T-helper 2 cell treated with Interferon-gamma antibody and Interleukin-4, amounts not matched to agents 5 μg/mL and 100 μg/mL, for 36 hours (primary cell): ENCODE results near the gene SEMA3F.
A peak's percentile ranks its signal among the peaks of the same experiment; 100 is the strongest.

Experiments used
- DNase-seq: peaks from one replicate; pipeline ENCODE4 v3.0.0; 2021; ENCODE audit warnings: low spot score
- H3K27ac Mint-ChIP-seq: one replicate; pipeline ENCODE4 v1.8.0; 2021; ENCODE audit warnings: mild to moderate bottlenecking, mixed read lengths
- H3K27me3 Mint-ChIP-seq: one replicate; pipeline ENCODE4 v1.8.0; 2021; ENCODE audit warnings: low read depth, mixed read lengths
- H3K36me3 Mint-ChIP-seq: one replicate; pipeline ENCODE4 v1.8.0; 2021; ENCODE audit warnings: low read depth, mixed read lengths
- H3K4me1 Mint-ChIP-seq: one replicate; pipeline ENCODE4 v1.8.0; 2021; ENCODE audit warnings: low read depth, mixed read lengths
- H3K4me3 Mint-ChIP-seq: one replicate; pipeline ENCODE4 v1.8.0; 2022; ENCODE audit warnings: mild to moderate bottlenecking, moderate library complexity, mixed read lengths
- H3K9me3 Mint-ChIP-seq: one replicate; pipeline ENCODE4 v1.8.0; 2021; ENCODE audit warnings: mixed read lengths

Gene SEMA3F

DNA sequence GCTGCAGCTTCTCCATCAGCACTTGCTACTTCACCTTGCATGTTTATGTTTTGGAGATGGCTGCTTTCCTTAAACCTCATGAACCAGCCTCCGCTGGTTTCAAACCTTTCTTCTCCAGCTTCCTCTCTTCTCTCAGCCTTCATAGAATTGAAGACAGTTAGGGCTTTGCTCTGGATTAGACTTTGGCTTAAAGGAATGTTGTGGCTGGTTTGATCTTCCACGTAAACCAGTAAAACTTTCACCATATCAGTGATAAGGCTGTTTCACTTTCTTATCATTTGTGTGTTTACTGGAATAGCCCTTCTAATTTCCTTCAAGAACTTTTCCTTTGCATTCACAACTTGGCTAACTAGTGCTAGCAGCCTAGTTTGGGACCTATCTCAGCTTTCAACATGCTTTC is 24.6 kb downstream of the SEMA3F start:
- H3K27ac Mint-ChIP-seq, result no peak overlapping the region
- no peaks in the 10 kb centered on the region for H3K9me3 Mint-ChIP-seq
- DNase-seq, result no peak
- no peak overlapping the region for H3K4me3 Mint-ChIP-seq
- H3K27me3 Mint-ChIP-seq, result no peaks in the 10 kb centered on the region
- no peaks in the 10 kb centered on the region for H3K4me1 Mint-ChIP-seq
- no peaks in the 10 kb centered on the region for H3K36me3 Mint-ChIP-seq

DNA sequence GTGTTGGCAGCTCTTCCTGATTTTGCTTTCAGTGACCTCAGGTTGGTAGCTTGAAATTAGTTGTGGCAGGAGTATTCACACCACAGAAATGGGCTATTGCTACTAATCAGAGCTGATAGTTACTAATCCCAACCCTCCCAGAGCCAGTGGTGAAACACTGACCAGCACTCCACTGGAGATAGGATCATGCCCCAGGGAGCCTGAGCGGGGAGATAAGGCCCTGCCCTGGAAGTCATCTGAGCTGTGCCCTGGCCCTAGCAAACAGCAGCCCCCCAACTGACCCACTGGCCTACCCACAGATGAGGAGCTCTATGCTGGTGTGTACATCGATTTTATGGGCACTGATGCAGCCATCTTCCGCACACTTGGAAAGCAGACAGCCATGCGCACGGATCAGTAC is 26.9 kb downstream of the SEMA3F start:
- Mint-ChIP-seq H3K4me3 (no peak overlapping the region), H3K9me3 (no peaks in the 10 kb centered on the region), H3K36me3 (no peaks in the 10 kb centered on the region), H3K27ac (no peak overlapping the region), H3K27me3 (no peaks in the 10 kb centered on the region), H3K4me1 (no peaks in the 10 kb centered on the region)
- DNase-seq, result no peak

DNA sequence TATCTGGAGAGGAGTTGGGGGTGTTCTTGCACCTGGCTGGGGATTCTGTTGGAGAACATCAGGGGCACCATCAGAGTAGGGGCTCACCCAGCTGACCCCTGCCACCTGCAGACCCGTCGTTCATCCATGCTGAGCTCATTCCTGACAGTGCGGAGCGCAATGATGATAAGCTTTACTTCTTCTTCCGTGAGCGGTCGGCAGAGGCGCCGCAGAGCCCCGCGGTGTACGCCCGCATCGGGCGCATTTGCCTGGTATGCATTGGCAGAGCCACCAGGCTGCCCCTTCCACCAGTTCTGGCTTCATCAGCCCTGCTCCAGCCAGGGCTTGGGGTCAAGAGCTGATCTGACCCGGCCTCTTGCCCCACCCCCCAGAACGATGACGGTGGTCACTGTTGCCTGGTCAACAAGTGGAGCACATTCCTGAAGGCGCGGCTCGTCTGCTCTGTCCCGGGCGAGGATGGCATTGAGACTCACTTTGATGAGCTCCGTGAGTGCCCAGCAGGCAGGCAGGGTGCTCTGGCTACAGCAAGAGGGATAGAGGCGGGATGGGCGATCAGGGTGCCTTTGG is 27.5 kb downstream of the SEMA3F start:
- no peaks in the 10 kb centered on the region for H3K4me1 Mint-ChIP-seq
- no peak for DNase-seq
- no peaks in the 10 kb centered on the region for H3K27me3 Mint-ChIP-seq
- H3K27ac Mint-ChIP-seq, result no peak overlapping the region
- no peak overlapping the region for H3K4me3 Mint-ChIP-seq
- H3K9me3 Mint-ChIP-seq, result no peaks in the 10 kb centered on the region
- no peaks in the 10 kb centered on the region for H3K36me3 Mint-ChIP-seq

DNA sequence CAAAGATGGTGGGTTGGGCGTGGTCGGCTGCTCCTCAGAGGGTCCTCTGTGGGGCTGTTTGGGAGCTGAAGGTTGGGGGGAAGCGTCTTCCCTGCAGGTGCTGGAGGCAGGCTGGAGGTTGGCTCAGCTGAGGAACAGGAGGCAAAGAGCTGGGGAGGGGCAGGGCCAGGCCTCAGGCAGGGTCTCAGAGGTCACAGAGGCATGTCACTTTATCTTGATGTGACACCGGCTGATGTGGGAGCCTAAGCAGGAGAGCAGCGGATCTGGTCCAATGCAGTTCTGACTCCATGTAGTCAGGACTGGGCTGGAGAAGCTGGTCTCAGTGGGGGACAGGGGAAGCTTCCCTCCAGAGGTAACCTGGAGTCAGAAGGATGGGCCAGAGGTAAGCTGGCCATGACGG is 28.6 kb downstream of the SEMA3F start:
- Mint-ChIP-seq H3K36me3 (no peaks in the 10 kb centered on the region), H3K4me1 (no peaks in the 10 kb centered on the region), H3K27ac (no peak overlapping the region), H3K9me3 (no peaks in the 10 kb centered on the region), H3K4me3 (no peak overlapping the region), H3K27me3 (no peaks in the 10 kb centered on the region)
- DNase-seq, result no peak

DNA sequence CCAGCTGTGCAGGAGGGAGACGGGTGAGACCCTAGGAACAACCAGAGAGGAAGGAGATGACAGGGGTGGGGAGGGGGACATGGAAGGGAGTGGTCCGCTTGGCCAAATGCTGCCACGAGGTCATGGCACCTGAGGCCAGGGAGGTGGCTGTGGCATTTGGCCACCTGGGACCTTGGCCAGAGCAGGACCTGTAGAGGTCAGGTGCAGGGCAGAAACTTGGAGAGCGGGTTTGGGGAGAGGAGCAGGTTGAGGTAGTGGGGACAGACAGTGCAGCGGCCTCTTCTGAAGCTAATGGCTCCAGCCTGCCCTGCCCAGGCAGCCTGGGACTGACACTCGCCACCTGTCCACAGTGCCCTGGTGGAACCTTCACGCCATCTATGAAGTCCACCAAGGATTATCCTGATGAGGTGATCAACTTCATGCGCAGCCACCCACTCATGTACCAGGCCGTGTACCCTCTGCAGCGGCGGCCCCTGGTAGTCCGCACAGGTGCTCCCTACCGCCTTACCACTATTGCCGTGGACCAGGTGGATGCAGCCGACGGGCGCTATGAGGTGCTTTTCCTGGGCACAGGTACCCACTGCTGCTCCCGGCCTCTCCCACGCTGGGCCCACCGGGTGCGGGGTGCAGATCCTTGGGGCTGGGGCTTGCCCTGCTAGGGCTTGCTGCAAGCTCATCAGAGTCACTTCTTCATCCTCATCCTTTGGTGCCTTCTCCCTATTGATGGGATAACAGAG is 29.3 kb downstream of the SEMA3F start:
- no peak overlapping the region for H3K27ac Mint-ChIP-seq
- no peaks in the 10 kb centered on the region for H3K4me1 Mint-ChIP-seq

DNA sequence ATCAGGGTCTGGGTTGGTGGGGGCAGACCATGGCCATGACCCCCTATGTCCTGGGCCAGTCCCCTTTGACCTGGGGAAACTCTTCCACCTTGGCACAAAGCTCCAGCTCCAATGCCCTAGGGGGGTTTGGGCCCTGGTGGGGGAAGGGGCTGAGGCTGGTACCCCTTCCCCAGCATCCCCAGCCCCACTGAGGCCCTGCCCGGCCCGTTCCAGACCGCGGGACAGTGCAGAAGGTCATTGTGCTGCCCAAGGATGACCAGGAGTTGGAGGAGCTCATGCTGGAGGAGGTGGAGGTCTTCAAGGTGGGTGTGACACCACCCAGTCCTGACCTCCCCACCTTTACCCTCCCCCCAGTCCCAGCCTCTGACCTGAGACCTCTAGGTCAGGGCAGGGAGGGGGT is 30.1 kb downstream of the SEMA3F start:
- Mint-ChIP-seq H3K27me3 (no peaks in the 10 kb centered on the region), H3K36me3 (no peaks in the 10 kb centered on the region), H3K4me3 (no peak overlapping the region), H3K27ac (no peak overlapping the region), H3K9me3 (no peaks in the 10 kb centered on the region), H3K4me1 (no peaks in the 10 kb centered on the region)
- no peak for DNase-seq

More for the DNA sequence above, 29.3 kb downstream of the SEMA3F start:
- H3K4me3 Mint-ChIP-seq, result no peak overlapping the region
- no peak for DNase-seq
- H3K27me3 Mint-ChIP-seq, result no peaks in the 10 kb centered on the region
- H3K36me3 Mint-ChIP-seq, result no peaks in the 10 kb centered on the region
- H3K9me3 Mint-ChIP-seq, result no peaks in the 10 kb centered on the region

DNA sequence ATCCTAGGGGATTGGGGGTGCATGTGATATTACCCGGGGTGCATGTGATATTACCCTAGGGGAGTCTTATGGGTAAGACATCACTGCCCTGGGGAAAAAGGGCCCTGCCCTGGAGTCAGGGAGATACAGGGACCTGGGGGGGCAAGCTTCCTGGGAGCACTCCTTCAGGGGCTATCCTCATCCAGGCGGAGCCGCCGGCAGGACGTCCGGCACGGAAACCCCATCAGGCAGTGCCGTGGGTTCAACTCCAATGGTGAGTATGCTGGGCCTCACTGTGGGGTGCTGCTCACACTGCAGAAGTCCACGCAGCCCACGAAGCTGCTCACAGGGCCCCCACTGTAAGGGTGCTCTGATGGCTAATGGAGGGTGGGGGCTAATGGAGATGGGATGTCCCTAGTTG is 31.0 kb downstream of the SEMA3F start:
- H3K27ac Mint-ChIP-seq, result no peak overlapping the region
- no peak overlapping the region for H3K4me3 Mint-ChIP-seq
- DNase-seq, result no peak
- no peaks in the 10 kb centered on the region for H3K4me1 Mint-ChIP-seq
- no peaks in the 10 kb centered on the region for H3K36me3 Mint-ChIP-seq
- H3K27me3 Mint-ChIP-seq, result no peaks in the 10 kb centered on the region
- no peaks in the 10 kb centered on the region for H3K9me3 Mint-ChIP-seq

DNA sequence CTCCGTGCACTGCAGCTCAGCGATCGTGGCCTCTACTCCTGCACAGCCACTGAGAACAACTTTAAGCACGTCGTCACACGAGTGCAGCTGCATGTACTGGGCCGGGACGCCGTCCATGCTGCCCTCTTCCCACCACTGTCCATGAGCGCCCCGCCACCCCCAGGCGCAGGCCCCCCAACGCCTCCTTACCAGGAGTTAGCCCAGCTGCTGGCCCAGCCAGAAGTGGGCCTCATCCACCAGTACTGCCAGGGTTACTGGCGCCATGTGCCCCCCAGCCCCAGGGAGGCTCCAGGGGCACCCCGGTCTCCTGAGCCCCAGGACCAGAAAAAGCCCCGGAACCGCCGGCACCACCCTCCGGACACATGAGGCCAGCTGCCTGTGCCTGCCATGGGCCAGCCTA is 32.6 kb downstream of the SEMA3F start:
- DNase-seq, result no peak
- peaks cover 1% of the 10 kb centered on the region for H3K4me1 Mint-ChIP-seq
- peaks cover 2% of the 10 kb centered on the region for H3K27me3 Mint-ChIP-seq
- no peak overlapping the region for H3K27ac Mint-ChIP-seq
- H3K4me3 Mint-ChIP-seq, result no peak overlapping the region
- no peaks in the 10 kb centered on the region for H3K36me3 Mint-ChIP-seq
- H3K9me3 Mint-ChIP-seq, result no peaks in the 10 kb centered on the region

DNA sequence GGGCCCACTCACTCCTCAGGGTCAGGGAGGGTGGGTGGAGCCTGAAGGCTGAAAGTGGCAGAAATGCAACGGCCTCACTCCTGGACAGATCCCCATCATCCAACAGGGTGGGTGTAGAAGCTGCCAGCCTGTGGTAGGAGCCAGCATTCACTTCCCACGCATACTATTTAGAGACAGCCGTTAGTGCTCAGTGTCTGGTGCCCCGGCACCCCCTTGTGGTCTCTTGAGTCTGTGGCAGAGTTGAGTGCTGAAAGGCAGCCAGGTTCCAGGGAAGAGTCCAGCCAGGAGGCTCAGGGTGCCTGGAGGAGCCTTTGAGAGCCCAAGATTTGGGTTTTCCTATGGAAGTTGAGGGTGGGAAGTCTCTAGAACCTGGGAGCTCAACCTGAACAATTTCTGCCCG is 34.1 kb downstream of the SEMA3F start:
- H3K27me3 Mint-ChIP-seq, result peaks cover 3% of the 10 kb centered on the region
- DNase-seq, result no peak
- H3K4me3 Mint-ChIP-seq, result no peak overlapping the region
- no peak overlapping the region for H3K27ac Mint-ChIP-seq
- no peaks in the 10 kb centered on the region for H3K36me3 Mint-ChIP-seq
- no peaks in the 10 kb centered on the region for H3K9me3 Mint-ChIP-seq
- H3K4me1 Mint-ChIP-seq, result peaks cover 2% of the 10 kb centered on the region

DNA sequence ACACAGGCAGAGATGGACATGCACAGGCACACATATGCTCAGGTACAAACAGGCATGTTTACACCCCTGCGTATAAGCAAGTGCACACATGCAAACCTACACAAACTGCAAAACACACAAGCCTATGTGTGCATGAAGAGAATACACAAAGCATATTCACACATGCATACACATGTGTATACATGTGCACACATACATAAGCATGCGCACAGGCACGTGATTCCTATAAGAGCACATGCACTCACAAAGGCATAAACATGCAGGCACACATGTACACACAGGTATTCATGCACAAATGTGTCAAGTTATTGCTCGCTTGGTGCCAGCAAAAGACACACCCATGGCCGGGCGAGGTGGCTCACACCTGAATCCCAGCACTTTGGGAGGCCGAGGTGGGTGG is 34.9 kb downstream of the SEMA3F start:
- peaks cover 7% of the 10 kb centered on the region for H3K4me1 Mint-ChIP-seq
- no peaks in the 10 kb centered on the region for H3K36me3 Mint-ChIP-seq
- no peak overlapping the region for H3K27ac Mint-ChIP-seq
- no peak overlapping the region for H3K4me3 Mint-ChIP-seq
- H3K9me3 Mint-ChIP-seq, result no peaks in the 10 kb centered on the region
- H3K27me3 Mint-ChIP-seq, result peaks cover 9% of the 10 kb centered on the region
- DNase-seq, result no peak

DNA sequence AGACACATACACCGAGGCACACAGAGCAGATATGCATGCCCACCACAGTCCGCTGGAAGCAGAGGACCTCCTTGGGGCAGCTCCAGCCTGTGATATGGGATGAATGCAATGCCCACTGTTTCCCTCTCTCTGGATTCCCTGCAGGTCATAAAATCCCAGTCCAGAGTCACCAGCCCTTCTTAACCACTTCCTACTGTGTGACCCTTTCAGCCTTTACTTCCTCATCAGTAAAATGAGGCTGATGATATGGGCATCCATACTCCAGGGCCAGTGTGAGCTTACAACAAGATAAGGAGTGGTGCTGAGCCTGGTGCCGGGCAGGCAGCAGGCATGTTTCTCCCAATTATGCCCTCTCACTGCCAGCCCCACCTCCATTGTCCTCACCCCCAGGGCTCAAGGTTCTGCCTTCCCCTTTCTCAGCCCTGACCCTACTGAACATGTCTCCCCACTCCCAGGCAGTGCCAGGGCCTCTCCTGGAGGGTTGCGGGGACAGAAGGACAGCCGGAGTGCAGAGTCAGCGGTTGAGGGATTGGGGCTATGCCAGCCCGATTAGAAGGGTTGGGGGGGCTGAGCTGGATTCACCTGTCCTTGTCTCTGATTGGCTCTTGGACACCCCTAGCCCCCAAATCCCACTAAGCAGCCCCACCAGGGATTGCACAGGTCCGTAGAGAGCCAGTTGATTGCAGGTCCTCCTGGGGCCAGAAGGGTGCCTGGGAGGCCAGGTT is 36.0 kb downstream of the SEMA3F start, which contains the start of gene GNAT1:
Gene GNAT1, plus strand, starts transcription at position 675 of the 725 bp plus-strand sequence. CDS start 116 bp downstream, outside the sequence.
- no peaks in the 10 kb centered on the region for H3K36me3 Mint-ChIP-seq
- no peaks in the 10 kb centered on the region for H3K9me3 Mint-ChIP-seq
- no peak within 1 kb of the TSS for H3K27ac Mint-ChIP-seq
- DNase-seq, result no peak
- peaks cover 11% of the 10 kb centered on the region for H3K27me3 Mint-ChIP-seq
- H3K4me3 Mint-ChIP-seq, result no peak within 1 kb of the TSS
- H3K4me1 Mint-ChIP-seq, result peaks cover 7% of the 10 kb centered on the region

DNA sequence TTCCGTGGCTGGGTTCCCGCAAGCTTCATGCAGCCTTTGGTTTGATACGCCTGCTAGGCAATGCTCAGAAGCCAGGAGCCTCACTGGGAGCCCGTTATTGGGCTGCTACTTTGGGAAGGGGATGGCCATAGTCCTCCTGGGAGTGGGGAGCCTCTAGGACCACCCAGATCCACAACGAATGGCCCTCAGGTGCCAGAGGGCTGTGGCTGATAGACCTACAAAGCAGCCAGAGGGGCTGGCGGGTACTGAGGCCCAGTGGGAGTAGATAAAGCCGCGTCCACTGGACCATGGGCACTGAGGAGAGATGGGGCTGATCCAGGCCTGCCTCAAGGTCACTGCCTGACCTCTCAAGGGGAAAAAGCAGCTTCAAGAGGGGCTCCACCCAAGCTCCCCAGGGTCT is 37.0 kb downstream of the SEMA3F start:
- peaks cover 7% of the 10 kb centered on the region for H3K4me1 Mint-ChIP-seq
- no peaks in the 10 kb centered on the region for H3K36me3 Mint-ChIP-seq
- H3K27me3 Mint-ChIP-seq, result peaks cover 16% of the 10 kb centered on the region
- no peaks in the 10 kb centered on the region for H3K9me3 Mint-ChIP-seq
- H3K4me3 Mint-ChIP-seq, result no peak overlapping the region
- DNase-seq, result no peak
- no peak overlapping the region for H3K27ac Mint-ChIP-seq

DNA sequence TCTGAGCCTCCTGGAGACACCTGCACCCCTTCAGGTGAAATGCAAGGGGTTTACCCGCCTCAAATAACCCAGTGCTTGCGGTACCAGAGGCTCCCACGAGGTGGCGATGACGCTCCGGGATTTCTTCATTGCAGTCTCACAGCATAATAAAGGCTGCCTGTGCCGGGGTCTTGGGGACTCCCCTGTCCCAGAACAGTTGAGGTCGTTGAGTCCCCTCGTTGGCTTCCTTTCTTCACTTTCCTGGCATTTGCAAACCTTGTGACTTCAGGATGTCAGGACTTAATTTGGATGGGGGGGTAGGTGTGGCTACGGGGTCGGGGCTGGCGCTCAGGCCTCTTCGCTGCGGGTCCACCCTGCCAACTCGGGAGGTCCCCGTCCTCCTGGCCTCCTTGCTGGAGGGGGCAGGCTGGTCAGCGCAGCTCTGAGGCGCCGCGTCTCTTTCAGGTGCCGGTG is 37.6 kb downstream of the SEMA3F start:
- no peak overlapping the region for H3K4me3 Mint-ChIP-seq
- no peaks in the 10 kb centered on the region for H3K9me3 Mint-ChIP-seq
- peaks cover 20% of the 10 kb centered on the region for H3K27me3 Mint-ChIP-seq
- H3K4me1 Mint-ChIP-seq, result peaks cover 7% of the 10 kb centered on the region
- peak overlapping the region; percentile 49 for H3K27ac Mint-ChIP-seq
- H3K36me3 Mint-ChIP-seq, result no peaks in the 10 kb centered on the region
- peak; percentile 66 for DNase-seq

DNA sequence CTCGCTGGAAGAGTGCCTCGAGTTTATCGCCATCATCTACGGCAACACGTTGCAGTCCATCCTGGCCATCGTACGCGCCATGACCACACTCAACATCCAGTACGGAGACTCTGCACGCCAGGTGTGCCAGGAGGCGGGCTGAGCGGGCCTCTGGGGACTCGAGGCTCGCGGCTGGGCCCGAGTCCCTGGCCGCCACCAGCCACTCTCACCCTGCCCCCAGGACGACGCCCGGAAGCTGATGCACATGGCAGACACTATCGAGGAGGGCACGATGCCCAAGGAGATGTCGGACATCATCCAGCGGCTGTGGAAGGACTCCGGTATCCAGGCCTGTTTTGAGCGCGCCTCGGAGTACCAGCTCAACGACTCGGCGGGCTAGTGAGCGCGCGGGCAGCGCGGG is 38.2 kb downstream of the SEMA3F start:
- no peak for DNase-seq
- no peak overlapping the region for H3K27ac Mint-ChIP-seq
- peaks cover 7% of the 10 kb centered on the region for H3K4me1 Mint-ChIP-seq
- H3K4me3 Mint-ChIP-seq, result no peak overlapping the region
- H3K9me3 Mint-ChIP-seq, result no peaks in the 10 kb centered on the region
- H3K27me3 Mint-ChIP-seq, result peaks cover 20% of the 10 kb centered on the region
- no peaks in the 10 kb centered on the region for H3K36me3 Mint-ChIP-seq
